Progenitor cell of endocrine pancreas (in vitro differentiated cells): ENCODE results near the gene CXCR2. TPM values are rescaled to one million over a fixed set of nuclear protein-coding genes. Genes with fewer than 3 reads are reported as not detected.
"Not testable (repeated sequence)": the region's sequence is repeated elsewhere in the genome, so short reads cannot be mapped to it uniquely, and the experiment has no call there.

Source experiments
- DNase-seq: peaks from one replicate; pipeline ENCODE4 v3.0.0; 2021; ENCODE audit warnings: low spot score; ENCODE audit not compliant: unreplicated experiment
- H3K27ac Mint-ChIP-seq: 2 replicates; pipeline ENCODE4 v1.8.0; 2021; ENCODE audit warnings: mild to moderate bottlenecking, moderate library complexity, mixed read lengths
- H3K27me3 Mint-ChIP-seq: 2 replicates; pipeline ENCODE4 v1.8.0; 2021; ENCODE audit warnings: mixed read lengths
- H3K36me3 Mint-ChIP-seq: 2 replicates; pipeline ENCODE4 v1.8.0; 2022; ENCODE audit warnings: mixed read lengths; ENCODE audit not compliant: insufficient read depth
- H3K4me1 Mint-ChIP-seq: 2 replicates; pipeline ENCODE4 v1.8.0; 2021; ENCODE audit warnings: low read depth, mixed read lengths
- H3K4me3 Mint-ChIP-seq: 2 replicates; pipeline ENCODE4 v1.8.0; 2021; ENCODE audit warnings: low read depth, mild to moderate bottlenecking, moderate library complexity, mixed read lengths
- H3K9me3 Mint-ChIP-seq: 2 replicates; pipeline ENCODE4 v1.8.0; 2021; ENCODE audit warnings: low read depth, mixed read lengths
- CTCF ChIP-seq: fragments of 200-600 bp; sonication (generic); IDR thresholded peaks from one replicate; pipeline ENCODE4 v1.5.0; 2021; ENCODE audit warnings: antibody characterized with exemption, mild to moderate bottlenecking; ENCODE audit not compliant: unreplicated experiment
- total RNA-seq: library from RNA; stranded (reverse); gene quantifications from 2 replicates; pipeline ENCODE4 v1.2.1, GENCODE V29; 2021

The CXCR2 gene
- total RNA-seq, 1 donor from 2014 or later, result not detected

DNA sequence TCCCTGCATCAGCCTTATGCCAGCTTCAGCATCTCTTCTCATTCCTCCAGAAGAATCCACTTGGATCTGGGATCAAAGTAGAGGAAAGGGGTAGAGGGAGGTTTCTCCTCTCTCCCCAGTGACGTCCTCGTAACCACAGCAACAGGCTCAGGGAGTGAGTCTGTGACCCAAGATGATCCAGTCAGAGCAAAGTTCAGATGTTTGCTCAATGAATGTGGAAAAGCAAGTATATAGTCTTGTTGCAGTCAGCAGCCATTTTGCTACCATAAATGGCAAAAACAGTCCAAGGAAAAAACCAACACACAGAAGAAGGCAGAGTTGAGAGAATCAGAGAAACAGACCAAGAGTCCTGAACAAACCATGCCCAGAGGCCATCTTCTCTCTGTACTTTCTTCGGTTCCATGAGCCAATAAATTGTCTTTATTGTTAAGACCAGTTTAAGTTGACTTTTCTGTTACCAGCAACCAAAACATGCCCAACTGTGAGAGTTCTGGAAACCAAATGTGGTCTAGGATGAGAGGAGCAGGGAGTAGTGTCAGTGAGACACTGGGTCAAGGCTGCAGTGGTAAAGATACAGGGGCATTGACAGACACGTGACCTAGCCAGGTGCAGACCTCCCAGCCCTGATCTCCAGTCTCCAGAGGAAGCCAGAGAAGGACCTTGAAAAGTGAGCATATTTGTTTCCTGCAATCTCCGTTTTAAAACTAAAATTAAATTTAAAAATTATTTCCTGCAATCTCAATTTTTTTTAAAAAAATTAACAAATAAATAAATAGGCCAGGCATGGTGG, 44.1 kb downstream of the CXCR2 start:
- H3K9me3 Mint-ChIP-seq, result no peaks in the 10 kb centered on the region

GRCh38 chr2:218171744-218172143, 45.9 kb downstream of the CXCR2 start:
- H3K4me1 Mint-ChIP-seq, H3K27ac Mint-ChIP-seq, H3K36me3 Mint-ChIP-seq, H3K9me3 Mint-ChIP-seq, DNase-seq, H3K4me3 Mint-ChIP-seq: not testable (repeated sequence)
- peaks cover 10% of the 10 kb centered on the region for H3K27me3 Mint-ChIP-seq

More for the DNA sequence above, 44.1 kb downstream of the CXCR2 start:
- Mint-ChIP-seq H3K4me1 (peaks cover 7% of the 10 kb centered on the region), H3K27me3 (peaks cover 17% of the 10 kb centered on the region), H3K36me3 (no peaks in the 10 kb centered on the region), H3K4me3 (no peak overlapping the region), H3K27ac (no peak overlapping the region)
- no peak for DNase-seq
- no peak for TF ChIP-seq CTCF

- peak overlapping the region; percentile 24 for H3K27ac Mint-ChIP-seq
- H3K27me3 Mint-ChIP-seq, result peaks cover 7% of the 10 kb centered on the region
- TF ChIP-seq CTCF, result no peak
- H3K36me3 Mint-ChIP-seq, result no peaks in the 10 kb centered on the region
- no peak for DNase-seq
- no peak overlapping the region for H3K4me3 Mint-ChIP-seq
- H3K4me1 Mint-ChIP-seq, result peaks cover 7% of the 10 kb centered on the region
- H3K9me3 Mint-ChIP-seq, result no peaks in the 10 kb centered on the region
These were observed 47.0 kb downstream of the CXCR2 start for GRCh38 chr2:218172845-218173244.

- no peak for TF ChIP-seq CTCF
- no peaks in the 10 kb centered on the region for H3K36me3 Mint-ChIP-seq
- no peak overlapping the region for H3K4me3 Mint-ChIP-seq
- DNase-seq, result no peak
- no peaks in the 10 kb centered on the region for H3K4me1 Mint-ChIP-seq
- H3K27me3 Mint-ChIP-seq, result peaks cover 15% of the 10 kb centered on the region
- no peak overlapping the region for H3K27ac Mint-ChIP-seq
- H3K9me3 Mint-ChIP-seq, result no peaks in the 10 kb centered on the region
These were observed 54.0 kb downstream of the CXCR2 start for GRCh38 chr2:218179782-218180181.

- Mint-ChIP-seq H3K27me3 (peaks cover 18% of the 10 kb centered on the region), H3K4me3 (no peak overlapping the region), H3K27ac (no peak overlapping the region), H3K4me1 (no peaks in the 10 kb centered on the region), H3K9me3 (no peaks in the 10 kb centered on the region), H3K36me3 (no peaks in the 10 kb centered on the region)
- DNase-seq, result no peak
- no peak for TF ChIP-seq CTCF
These were observed 54.8 kb downstream of the CXCR2 start for GRCh38 chr2:218180467-218181114.
